B cell (primary cell): Measurements from ENCODE around the gene HTR7.

Experiments
- CTCF ChIP-seq: fragments of 200-600 bp; IDR thresholded peaks from one replicate; pipeline ENCODE4 v1.8.0; 2022; ENCODE audit warnings: antibody characterized with exemption, mild to moderate bottlenecking
- EZH2 ChIP-seq: IDR thresholded peaks from 2 replicates; pipeline ENCODE4 v1.6.1; 2012; ENCODE audit warnings: borderline replicate concordance, low read depth, mild to moderate bottlenecking, moderate library complexity, low read length; ENCODE audit not compliant: insufficient read depth, poor library complexity, severe bottlenecking

- no peak for TF ChIP-seq CTCF
- no peak for TF ChIP-seq EZH2
Observed at GRCh38 chr10:90872648-90873020, 14.8 kb upstream of the HTR7 start.
